NB4 (cell line): ENCODE data around the gene AMZ2.

Experiments used
- DNase-seq: peaks from one replicate; pipeline ENCODE4 v3.0.0; 2010; ENCODE audit warnings: low read depth
- H3K4me3 ChIP-seq: one replicate; pipeline ENCODE4 v1.5.1; 2011; ENCODE audit warnings: mild to moderate bottlenecking, low read depth, low read length, moderate library complexity
- CTCF ChIP-seq: IDR thresholded peaks from one replicate; pipeline ENCODE4 v1.5.1; 2012; ENCODE audit warnings: low read depth, low read length
- MAX ChIP-seq: IDR thresholded peaks from 2 replicates; pipeline ENCODE4 v1.6.1; 2011; ENCODE audit warnings: low read depth, low read length
- MYC ChIP-seq: IDR thresholded peaks from 2 replicates; pipeline ENCODE4 v1.6.1; 2011; ENCODE audit warnings: low read depth, low read length
- POLR2A ChIP-seq: IDR thresholded peaks from 2 replicates; pipeline ENCODE4 v1.6.1; 2011; ENCODE audit warnings: mild to moderate bottlenecking; ENCODE audit not compliant: insufficient read length; ENCODE audit errors: extremely low read depth

AMZ2 gene

GRCh38 chr17:68291836-68292688 lies 44.2 kb downstream of the AMZ2 start:
- H3K4me3 ChIP-seq, result peak overlapping the region; percentile 72
- TF ChIP-seq MYC (peak; percentile 29; the same call in 1 of the 2 replicates), POLR2A (peak; percentile 56), CTCF (peak; percentile 8), MAX (peak; percentile 5)
- peak; percentile 99 for DNase-seq

GRCh38 chr17:68292689-68293040 lies 44.8 kb downstream of the AMZ2 start:
- TF ChIP-seq POLR2A (no peak), MAX (no peak), CTCF (no peak), MYC (no peak)
- H3K4me3 ChIP-seq, result peak overlapping the region; percentile 72
- DNase-seq, result no peak

- DNase-seq, result no peak
- no peak for TF ChIP-seq MAX
- TF ChIP-seq POLR2A, result no peak
- no peak for TF ChIP-seq CTCF
- no peak for TF ChIP-seq MYC
- no peak overlapping the region for H3K4me3 ChIP-seq
These were observed 45.8 kb downstream of the AMZ2 start for GRCh38 chr17:68293490-68294195.

- TF ChIP-seq CTCF (no peak), POLR2A (no peak), MAX (no peak), MYC (no peak)
- DNase-seq, result peak; percentile 35
- no peak overlapping the region for H3K4me3 ChIP-seq
These were observed 46.3 kb downstream of the AMZ2 start for GRCh38 chr17:68294196-68294555.

GRCh38 chr17:68294617-68295016 lies 46.8 kb downstream of the AMZ2 start:
- TF ChIP-seq MYC, result no peak
- TF ChIP-seq POLR2A, result no peak
- no peak for TF ChIP-seq CTCF
- TF ChIP-seq MAX, result no peak
- H3K4me3 ChIP-seq, result no peak overlapping the region
- no peak for DNase-seq
